Activated CD4-positive, alpha-beta memory T cell treated with anti-CD3 and anti-CD28 coated beads, Interleukin-2, amount 10 ng/mL, durations not matched to agents 7 days and 5 days (primary cell): ENCODE measurements around the gene RHBDD3. TPM values are rescaled to one million over a fixed set of nuclear protein-coding genes. Genes with fewer than 3 reads are reported as not detected.

Source experiments
- CTCF ChIA-PET: fragments of 350-600 bp; sonication (Branson Sonifier 250); formaldehyde crosslinking; loops from one replicate; lab custom pipeline; 2021; ENCODE audit warnings: antibody characterized with exemption, inconsistent platforms; lab: Charles Lee
- POLR2A ChIA-PET: fragments of 350-600 bp; sonication (Branson Sonifier 250); formaldehyde crosslinking; loops from one replicate; lab custom pipeline; 2021; ENCODE audit warnings: antibody characterized with exemption; lab: Charles Lee
- DNase-seq: peaks from one replicate; pipeline ENCODE4 v3.0.0-alpha.2; 2020
- H3K27ac Mint-ChIP-seq: one replicate; pipeline ENCODE4 v1.8.0; 2021; ENCODE audit warnings: mild to moderate bottlenecking, mixed read lengths
- H3K27me3 Mint-ChIP-seq: one replicate; pipeline ENCODE4 v1.8.0; 2021; ENCODE audit warnings: mixed read lengths
- H3K36me3 Mint-ChIP-seq: one replicate; pipeline ENCODE4 v1.8.0; 2021; ENCODE audit warnings: low read depth, mixed read lengths
- H3K4me1 Mint-ChIP-seq: one replicate; pipeline ENCODE4 v1.8.0; 2021; ENCODE audit warnings: mixed read lengths
- H3K4me3 Mint-ChIP-seq: one replicate; pipeline ENCODE4 v1.8.0; 2021; ENCODE audit warnings: mild to moderate bottlenecking, mixed read lengths
- H3K9me3 Mint-ChIP-seq: one replicate; pipeline ENCODE4 v1.8.0; 2021; ENCODE audit warnings: mixed read lengths
- total RNA-seq, 2 experiments: library from RNA; stranded (reverse); gene quantifications; one replicate each; pipeline ENCODE4 v1.2.3, GENCODE V29; 2021

RHBDD3 gene
- total RNA-seq, 2 experiments from 2014 or later, result 27.8 to 28.8 TPM

DNA sequence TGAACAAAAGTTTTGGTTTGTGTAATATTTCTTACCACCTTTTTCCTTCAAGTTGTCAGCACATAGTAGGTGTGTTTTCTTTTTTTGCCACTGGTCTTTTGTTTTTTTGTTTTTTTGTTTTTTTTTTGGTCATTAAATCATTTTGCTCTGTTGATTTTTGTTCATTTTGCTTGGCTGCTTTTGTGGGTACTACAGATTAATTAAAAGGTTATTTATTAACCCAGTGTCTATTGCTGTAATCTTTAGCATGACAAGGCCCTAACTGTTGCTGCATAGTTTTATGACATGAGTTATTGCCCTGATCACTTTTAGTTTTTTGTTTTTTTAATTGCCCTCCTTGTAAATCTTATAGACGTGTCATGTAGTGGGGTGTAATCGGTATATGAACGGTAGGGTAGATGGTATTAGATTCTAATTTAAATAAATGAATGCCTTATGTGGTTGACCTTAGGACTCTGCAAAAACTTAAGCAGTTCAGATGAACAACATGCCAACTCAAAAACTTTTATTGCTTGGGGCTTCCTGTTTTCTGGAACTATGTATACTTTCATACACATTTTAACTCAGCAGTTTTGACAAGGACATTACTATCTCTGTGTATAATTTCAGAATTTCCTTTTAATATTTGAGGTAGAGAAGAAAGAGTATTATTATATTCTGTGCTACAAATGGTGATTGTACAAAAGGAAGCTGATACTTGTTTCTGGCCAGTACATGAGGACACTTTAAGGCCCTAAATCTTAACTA is 8.2 kb upstream of the RHBDD3 start:
- DNase-seq, result no peak
- CTCF ChIA-PET, result interaction anchor here (1.0 kb wide), 1 partner anchor 9 kb away, joined by 4 read pairs; no protein-coding TSS in a partner anchor
- Mint-ChIP-seq H3K4me1 (peaks cover 64% of the 10 kb centered on the region), H3K27me3 (no peaks in the 10 kb centered on the region), H3K4me3 (no peak overlapping the region), H3K36me3 (peaks cover 91% of the 10 kb centered on the region), H3K27ac (no peak overlapping the region), H3K9me3 (no peaks in the 10 kb centered on the region)
- POLR2A ChIA-PET, result interaction anchor here (1.2 to 1.5 kb wide), 3 partner anchors 7 to 30 kb away, joined by 3 to 5 read pairs (median 4); partner anchors contain the start of gene GAS2L1

GRCh38 chr22:29275167-29275566 is 7.4 kb upstream of the RHBDD3 start:
- Mint-ChIP-seq H3K4me3 (no peak overlapping the region), H3K36me3 (peaks cover 92% of the 10 kb centered on the region), H3K9me3 (no peaks in the 10 kb centered on the region), H3K4me1 (peaks cover 70% of the 10 kb centered on the region), H3K27ac (no peak overlapping the region), H3K27me3 (no peaks in the 10 kb centered on the region)
- DNase-seq, result no peak
- POLR2A ChIA-PET, result interaction anchor here (0.7 to 1.9 kb wide), 3 partner anchors 26 to 33 kb away, joined by 3 to 6 read pairs (median 3); partner anchors contain the start of gene GAS2L1
- CTCF ChIA-PET, result no interaction called here

DNA sequence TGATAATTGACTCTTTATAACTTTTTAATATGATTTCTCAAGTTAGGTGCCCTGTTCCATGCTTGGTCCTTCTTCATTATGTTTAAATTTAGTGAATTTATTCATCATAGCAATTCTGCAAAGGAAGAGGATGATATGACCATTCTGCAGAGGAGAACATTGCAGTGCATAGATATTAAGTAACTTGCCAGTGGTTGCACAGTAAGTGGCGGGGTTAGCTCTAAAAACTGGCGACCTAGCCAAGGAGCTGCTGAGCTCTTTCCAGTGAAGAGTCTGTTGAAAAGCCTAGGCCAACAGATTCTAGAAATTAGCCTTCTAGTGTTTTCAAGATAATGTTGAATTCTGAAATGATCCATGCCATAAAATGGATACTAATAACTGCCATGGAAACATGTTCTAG is 4.8 kb upstream of the RHBDD3 start:
- CTCF ChIA-PET, result interaction anchor here (2.4 kb wide), 1 partner anchor 33 kb away, joined by 6 read pairs; the partner anchor contains the start of gene GAS2L1
- Mint-ChIP-seq H3K4me3 (no peak overlapping the region), H3K4me1 (peaks cover 68% of the 10 kb centered on the region), H3K27ac (no peak overlapping the region), H3K36me3 (peaks cover 91% of the 10 kb centered on the region), H3K27me3 (no peaks in the 10 kb centered on the region), H3K9me3 (no peaks in the 10 kb centered on the region)
- no peak for DNase-seq
- POLR2A ChIA-PET, result interaction anchor here (1.1 to 6.0 kb wide), 2 partner anchors 15 to 39 kb away, joined by 3 to 28 read pairs; no protein-coding TSS in a partner anchor

DNA sequence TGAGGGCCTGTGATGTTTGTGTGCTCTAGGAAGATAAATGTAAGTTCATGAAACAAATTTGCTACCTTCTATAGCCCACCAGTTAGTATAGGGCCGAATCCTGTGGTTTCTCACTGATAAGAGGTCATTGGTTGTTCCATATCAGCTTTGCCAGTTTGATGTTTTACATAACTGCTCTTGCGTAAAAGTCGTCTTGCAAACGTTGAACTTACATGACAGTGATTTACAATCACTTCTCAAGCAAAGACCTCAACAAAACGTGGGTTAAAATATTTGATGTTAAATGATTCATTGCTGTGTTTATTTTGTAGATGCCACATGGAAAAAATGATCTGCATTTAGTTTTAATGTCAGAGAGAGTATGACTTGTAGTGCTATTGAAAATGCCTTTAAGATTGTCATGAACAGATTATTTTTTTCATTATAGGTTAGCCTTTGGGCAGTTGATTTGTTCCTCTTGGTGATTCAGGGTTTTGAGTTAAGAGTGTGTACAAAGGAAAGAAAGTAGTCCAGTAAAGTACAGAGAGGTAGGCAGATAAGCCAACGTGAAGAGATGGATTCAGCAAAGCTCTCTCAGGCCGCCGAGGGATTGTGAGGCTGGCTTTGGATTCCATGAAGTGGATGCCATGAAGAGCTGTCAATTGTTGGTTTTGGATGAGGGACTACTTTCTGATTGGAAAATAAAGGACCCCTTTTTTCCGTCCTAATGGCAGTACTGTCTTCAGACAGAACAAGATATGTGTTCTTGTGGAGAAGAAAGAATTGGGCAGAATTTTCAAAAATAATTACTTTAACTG is 2.9 kb upstream of the RHBDD3 start:
- Mint-ChIP-seq H3K4me3 (peak overlapping the region; percentile 94), H3K4me1 (peaks cover 64% of the 10 kb centered on the region), H3K36me3 (peaks cover 87% of the 10 kb centered on the region), H3K27me3 (no peaks in the 10 kb centered on the region), H3K9me3 (no peaks in the 10 kb centered on the region), H3K27ac (peak overlapping the region; percentile 44)
- DNase-seq, result no peak
- CTCF ChIA-PET, result interaction anchor here (1.9 kb wide), 1 partner anchor 42 kb away, joined by 5 read pairs; no protein-coding TSS in a partner anchor
- POLR2A ChIA-PET, result interaction anchor here (0.7 to 6.0 kb wide), 12 partner anchors 9 to 1154 kb away, joined by 3 to 28 read pairs (median 5); partner anchors contain the start of genes GAS2L1 and XBP1

GRCh38 chr22:29269731-29270474 is 2.1 kb upstream of the RHBDD3 start:
- DNase-seq, result peak; percentile 33
- CTCF ChIA-PET, result interaction anchor here (1.9 kb wide), 1 partner anchor 42 kb away, joined by 5 read pairs; no protein-coding TSS in a partner anchor
- POLR2A ChIA-PET, result interaction anchor here (0.7 to 6.0 kb wide), 8 partner anchors 10 to 1154 kb away, joined by 3 to 28 read pairs (median 7); partner anchors contain the start of genes GAS2L1 and XBP1
- H3K4me3 Mint-ChIP-seq, result peak overlapping the region; percentile 94
- H3K27me3 Mint-ChIP-seq, result no peaks in the 10 kb centered on the region
- H3K27ac Mint-ChIP-seq, result peak overlapping the region; percentile 84
- H3K36me3 Mint-ChIP-seq, result peaks cover 79% of the 10 kb centered on the region
- H3K9me3 Mint-ChIP-seq, result no peaks in the 10 kb centered on the region
- peaks cover 58% of the 10 kb centered on the region for H3K4me1 Mint-ChIP-seq

DNA sequence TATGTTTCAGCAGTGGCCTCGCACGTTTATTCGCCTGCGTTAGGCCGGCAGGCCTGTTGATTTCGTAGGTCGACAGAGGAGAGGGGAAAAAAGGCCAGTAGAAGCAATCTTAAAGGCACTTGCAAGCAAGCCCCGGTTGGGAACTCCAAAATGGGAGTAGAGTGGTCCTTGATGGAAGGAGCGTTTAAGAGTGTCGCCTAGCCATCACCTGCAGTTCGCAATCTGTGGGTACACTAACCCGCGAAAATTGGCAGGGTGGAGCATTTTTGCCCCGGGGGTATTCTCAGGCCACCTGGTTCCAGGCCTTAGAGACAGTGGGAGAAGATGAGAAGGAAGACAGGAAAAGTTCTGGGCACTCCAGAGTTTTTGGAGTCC is 1.4 kb upstream of the RHBDD3 start:
- Mint-ChIP-seq H3K4me1 (peaks cover 54% of the 10 kb centered on the region), H3K4me3 (peak overlapping the region; percentile 94), H3K9me3 (no peaks in the 10 kb centered on the region), H3K27me3 (no peaks in the 10 kb centered on the region), H3K36me3 (peaks cover 73% of the 10 kb centered on the region), H3K27ac (peak overlapping the region; percentile 84)
- POLR2A ChIA-PET, result interaction anchor here (1.0 to 6.0 kb wide), 8 partner anchors 10 to 469 kb away, joined by 3 to 28 read pairs (median 9); partner anchors contain the start of genes GAS2L1 and XBP1
- DNase-seq, result no peak
- CTCF ChIA-PET, result interaction anchor here (1.0 to 1.9 kb wide), 2 partner anchors 37 to 43 kb away, joined by 3 to 5 read pairs; partner anchors contain the start of gene GAS2L1

DNA sequence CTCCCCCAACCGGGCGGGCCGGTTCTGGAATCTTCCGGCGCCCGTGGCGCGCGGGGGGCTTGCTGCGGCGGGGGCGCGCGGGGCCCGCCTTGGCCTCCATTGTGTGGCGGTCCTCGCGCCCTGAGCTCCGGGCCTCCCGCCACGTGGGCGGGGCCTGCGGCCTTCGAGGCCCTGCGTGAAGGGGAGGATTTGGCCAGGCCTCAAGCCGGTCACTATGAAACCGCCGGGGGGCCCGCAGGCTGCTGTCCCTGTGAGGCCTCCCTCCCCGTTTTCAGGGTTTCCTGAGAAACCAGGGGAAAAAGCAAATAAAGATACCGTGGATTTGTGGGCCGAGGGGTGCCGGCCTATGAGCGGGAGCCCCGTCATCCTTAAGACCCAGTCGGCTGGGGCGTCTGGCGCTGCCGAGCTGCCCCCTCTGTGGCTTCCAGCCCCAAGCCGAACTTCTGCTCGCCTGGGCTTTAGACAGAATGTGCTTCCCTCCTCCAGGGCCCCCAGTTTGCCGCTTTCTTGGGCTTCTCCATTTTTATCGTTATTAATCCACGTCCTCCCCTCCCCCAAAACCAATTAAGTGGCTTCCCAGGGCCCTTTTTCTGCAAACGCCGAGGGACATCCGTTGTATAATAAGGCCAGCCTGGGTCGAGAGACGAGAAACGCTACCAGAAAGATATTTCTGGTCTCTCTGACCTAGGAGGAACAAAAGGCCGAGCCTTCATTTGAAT is 889 bp upstream of the RHBDD3 start:
- H3K27me3 Mint-ChIP-seq, result no peaks in the 10 kb centered on the region
- peaks cover 67% of the 10 kb centered on the region for H3K36me3 Mint-ChIP-seq
- H3K4me1 Mint-ChIP-seq, result peaks cover 50% of the 10 kb centered on the region
- ChIA-PET POLR2A (interaction anchor here (0.5 to 6.0 kb wide), 17 partner anchors 8 to 1156 kb away, joined by 3 to 28 read pairs (median 3); partner anchors contain the start of genes CHEK2, EMID1, GAS2L1 and HSCB), CTCF (interaction anchor here (1.0 to 1.9 kb wide), 2 partner anchors 37 to 44 kb away, joined by 3 to 5 read pairs; partner anchors contain the start of gene GAS2L1)
- H3K27ac Mint-ChIP-seq, result peak overlapping the region; percentile 95
- H3K4me3 Mint-ChIP-seq, result peak overlapping the region; percentile 94
- no peaks in the 10 kb centered on the region for H3K9me3 Mint-ChIP-seq
- DNase-seq, result peak; percentile 55

DNA sequence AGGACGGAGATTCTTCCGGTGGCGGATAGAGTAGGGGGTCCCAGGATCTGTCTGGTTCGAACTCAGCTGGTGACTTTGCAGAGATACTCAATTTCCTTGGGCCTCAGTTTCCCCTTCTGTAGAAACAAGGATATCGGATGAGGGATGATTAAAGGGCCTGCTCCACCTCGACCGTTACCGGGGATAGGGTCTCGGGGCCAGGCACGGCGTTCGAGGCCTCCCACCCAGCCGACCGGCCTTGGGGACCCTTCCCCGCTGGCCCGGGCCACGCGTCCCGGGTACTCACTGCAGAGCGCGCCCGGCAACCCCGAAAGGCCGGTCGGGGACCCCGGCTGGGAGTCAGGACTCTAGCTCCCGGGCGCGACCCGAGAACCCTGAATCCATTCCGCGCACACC is 321 bp downstream of the RHBDD3 start:
- POLR2A ChIA-PET, result interaction anchor here (0.7 to 2.9 kb wide), 11 partner anchors 10 to 1157 kb away, joined by 3 to 17 read pairs (median 3); partner anchors contain the start of genes AP1B1, EMID1 and XBP1
- CTCF ChIA-PET, result interaction anchor here (0.7 kb wide), 2 partner anchors 9 to 65 kb away, joined by 3 to 4 read pairs; no protein-coding TSS in a partner anchor
- H3K27ac Mint-ChIP-seq, result peak overlapping the region; percentile 95
- H3K9me3 Mint-ChIP-seq, result no peaks in the 10 kb centered on the region
- peaks cover 55% of the 10 kb centered on the region for H3K36me3 Mint-ChIP-seq
- no peaks in the 10 kb centered on the region for H3K27me3 Mint-ChIP-seq
- DNase-seq, result no peak
- H3K4me3 Mint-ChIP-seq, result peak overlapping the region; percentile 94
- H3K4me1 Mint-ChIP-seq, result peaks cover 38% of the 10 kb centered on the region

- peaks cover 49% of the 10 kb centered on the region for H3K36me3 Mint-ChIP-seq
- H3K27ac Mint-ChIP-seq, result peak overlapping the region; percentile 95
- peak overlapping the region; percentile 94 for H3K4me3 Mint-ChIP-seq
- CTCF ChIA-PET, result interaction anchor here (0.7 kb wide), 2 partner anchors 9 to 64 kb away, joined by 3 to 4 read pairs; no protein-coding TSS in a partner anchor
- POLR2A ChIA-PET, result interaction anchor here (0.7 to 2.9 kb wide), 13 partner anchors 9 to 1158 kb away, joined by 3 to 17 read pairs (median 3); partner anchors contain the start of genes AP1B1, EMID1 and XBP1
- no peak for DNase-seq
- H3K27me3 Mint-ChIP-seq, result no peaks in the 10 kb centered on the region
- no peaks in the 10 kb centered on the region for H3K9me3 Mint-ChIP-seq
- H3K4me1 Mint-ChIP-seq, result peaks cover 32% of the 10 kb centered on the region
Measured at GRCh38 chr22:29266564-29267461, 968 bp downstream of the RHBDD3 start.

GRCh38 chr22:29265929-29266328 is 1.9 kb downstream of the RHBDD3 start:
- DNase-seq, result no peak
- Mint-ChIP-seq H3K9me3 (no peaks in the 10 kb centered on the region), H3K27me3 (no peaks in the 10 kb centered on the region), H3K4me3 (peak overlapping the region; percentile 94), H3K27ac (peak overlapping the region; percentile 95), H3K4me1 (peaks cover 23% of the 10 kb centered on the region), H3K36me3 (peaks cover 42% of the 10 kb centered on the region)
- CTCF ChIA-PET, result no interaction called here
- POLR2A ChIA-PET, result interaction anchor here (0.8 to 2.9 kb wide), 2 partner anchors 8 to 11 kb away, joined by 5 to 17 read pairs; no protein-coding TSS in a partner anchor
